GM19467 (cell line): ENCODE measurements around the gene HSD11B2.

Source experiments
- ATAC-seq: cut with Tn5 transposase; IDR thresholded peaks from one replicate; pipeline ENCODE4 v1.9.1; 2021; ENCODE audit warnings: mild to moderate bottlenecking, moderate library complexity; ENCODE audit not compliant: unreplicated experiment

The HSD11B2 gene

DNA sequence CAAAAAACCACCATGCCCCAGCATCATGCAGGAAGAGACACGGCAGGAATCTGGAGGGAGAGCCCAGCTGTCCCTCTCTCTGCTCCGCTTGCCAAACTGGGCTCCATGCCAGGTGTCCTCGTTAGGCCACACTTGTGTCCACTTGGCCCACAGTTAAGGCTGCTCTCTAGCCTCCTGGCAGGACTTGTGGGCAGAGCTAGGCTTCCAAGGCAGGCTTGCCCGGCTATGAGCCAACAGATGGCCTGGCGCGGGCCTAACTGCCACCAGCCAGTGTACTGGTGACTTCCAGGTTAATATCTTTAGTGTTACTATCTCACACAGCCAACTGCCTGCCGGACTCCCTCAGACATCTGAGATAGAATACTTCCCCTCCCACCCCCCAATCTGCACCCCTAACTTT lies 39.4 kb downstream of the HSD11B2 start:
- ATAC-seq, result no peak

DNA sequence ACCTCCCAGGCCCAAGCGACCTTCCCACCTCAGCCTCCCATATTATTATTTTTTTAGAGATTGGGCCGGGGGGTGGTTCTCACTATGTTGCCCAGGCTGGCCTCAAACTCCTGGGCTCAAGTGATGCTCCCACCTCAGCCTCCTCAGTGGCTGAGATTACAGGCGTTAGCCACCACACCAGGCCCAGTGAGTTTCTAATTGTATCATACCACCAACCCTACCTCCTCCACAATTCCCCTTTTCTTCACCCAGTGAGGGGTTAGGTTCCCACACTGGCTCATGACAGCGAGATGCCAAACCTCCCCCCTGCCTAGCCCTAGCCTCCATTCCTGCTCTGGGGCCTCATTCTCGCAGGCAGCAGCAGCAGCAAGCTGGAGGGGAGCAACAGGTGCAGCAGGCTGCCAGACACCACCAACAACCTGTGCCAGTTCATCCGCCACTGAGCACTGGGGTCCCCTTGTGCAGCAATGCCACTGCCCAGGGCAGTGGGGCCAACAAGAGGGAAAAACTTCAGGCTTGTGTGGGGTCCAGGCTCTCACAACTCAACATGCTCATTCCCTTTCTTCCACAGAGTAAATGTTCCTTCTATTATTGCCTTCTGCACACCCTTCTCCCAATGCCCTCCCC lies 41.0 kb downstream of the HSD11B2 start:
- no peak for ATAC-seq

DNA sequence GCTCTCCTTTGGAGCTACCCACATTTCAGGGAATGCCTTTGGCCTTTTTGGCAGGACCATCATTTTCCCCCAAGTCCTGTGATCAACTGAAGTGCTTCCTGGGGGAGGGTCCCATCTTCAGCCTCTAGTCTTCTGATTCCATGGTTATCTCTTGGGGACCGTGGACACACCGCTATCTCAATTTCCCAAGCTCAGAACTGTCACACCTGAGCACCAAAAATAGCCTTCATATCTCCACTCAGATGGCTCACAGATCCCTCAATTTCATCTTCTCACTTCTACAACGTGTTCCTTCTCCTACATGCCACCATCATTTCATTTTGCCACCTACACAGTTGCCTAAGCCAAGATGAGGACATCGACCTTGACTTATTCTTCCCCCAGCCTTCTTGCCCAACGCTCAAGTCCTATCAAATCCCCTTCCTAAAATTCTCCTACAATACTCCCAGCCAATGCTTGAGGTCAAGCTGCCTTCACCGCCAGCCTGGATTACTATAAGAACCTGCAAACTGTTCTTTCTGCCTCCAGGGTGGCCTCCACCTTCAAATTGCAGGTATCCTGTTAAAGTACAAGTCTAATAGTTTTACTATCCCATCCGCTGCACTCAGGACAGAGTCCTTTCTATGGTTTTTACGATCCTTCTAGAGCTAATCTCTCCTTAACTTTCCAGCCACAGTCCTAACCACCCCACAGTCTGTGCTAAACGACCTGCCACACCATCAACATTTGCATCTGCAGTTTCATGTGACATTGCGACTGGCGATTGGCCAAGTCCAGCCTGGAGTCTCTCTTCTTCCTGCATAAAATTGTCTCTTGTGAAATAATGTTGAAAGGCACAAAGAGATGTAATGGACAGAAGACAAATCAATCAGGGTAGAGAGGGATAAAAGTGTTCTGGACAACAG lies 43.9 kb downstream of the HSD11B2 start:
- ATAC-seq, result no peak

DNA sequence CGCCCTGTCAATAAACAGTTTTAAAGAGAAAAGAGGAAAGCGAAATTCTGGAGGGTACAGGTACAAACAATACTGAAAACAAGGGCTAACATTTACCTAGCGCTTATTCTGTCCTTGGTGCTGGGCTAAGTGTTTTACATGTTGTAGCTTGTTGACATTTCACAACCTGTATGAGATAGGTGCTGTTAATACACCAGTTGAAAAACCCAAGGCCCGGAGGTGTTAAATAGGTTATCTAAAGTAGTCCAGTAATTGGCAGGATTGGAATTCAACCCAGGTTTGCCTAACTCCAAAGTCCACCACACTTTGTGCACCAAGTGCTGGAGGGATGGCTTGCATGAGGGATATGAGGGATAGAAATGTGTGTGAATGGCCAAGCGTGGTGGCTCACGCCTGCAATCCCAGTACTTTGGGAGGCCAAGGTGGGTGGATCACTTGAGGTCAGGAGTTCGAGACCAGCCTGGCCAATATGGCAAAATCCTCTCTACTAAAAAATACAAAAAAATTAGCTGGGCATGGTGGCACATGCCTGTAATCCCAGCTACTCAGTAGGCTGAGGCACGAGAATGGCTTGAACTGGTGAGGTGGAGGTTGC lies 47.1 kb downstream of the HSD11B2 start:
- ATAC-seq, result no peak

DNA sequence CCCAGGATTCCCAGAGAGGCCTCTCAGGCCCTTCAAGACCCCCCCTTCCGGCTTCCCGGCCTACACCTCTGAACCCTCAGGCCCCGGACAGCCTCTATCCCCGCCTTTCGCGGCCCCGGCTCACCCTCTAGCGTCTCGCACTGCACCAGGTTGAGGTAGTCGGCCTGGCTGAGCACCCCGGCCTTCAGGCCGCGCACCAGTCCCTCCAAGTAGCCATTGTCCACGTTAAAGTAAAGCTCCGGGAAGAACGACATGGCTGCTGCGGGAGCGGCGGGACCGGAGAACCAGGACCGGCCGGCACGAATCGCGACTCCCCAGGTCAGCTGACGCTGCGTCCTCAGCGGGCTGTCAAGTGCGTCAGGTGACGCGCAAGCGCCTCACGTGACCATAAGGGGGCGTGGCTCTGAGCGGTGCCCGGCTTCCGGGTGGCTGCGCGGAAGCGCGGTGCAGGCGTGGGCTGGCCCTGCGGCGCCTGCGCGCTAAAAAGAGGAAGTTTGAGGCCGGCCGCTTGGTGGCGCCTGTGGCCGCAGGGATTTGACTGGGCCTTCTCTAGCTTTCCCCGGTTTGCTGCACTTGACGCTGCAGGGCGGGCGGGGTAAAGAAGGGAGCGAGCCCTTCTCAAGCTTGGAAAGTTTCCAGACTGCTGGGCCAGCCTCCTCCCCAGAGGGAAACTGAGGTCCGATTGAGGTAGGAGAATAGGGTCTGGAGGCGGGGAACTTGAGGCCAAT lies 50.1 kb downstream of the HSD11B2 start, which contains the start of gene ATP6V0D1:
Gene ATP6V0D1 (minus strand): TSS at position 325 of the 728 bp plus-strand sequence. CDS start 71 bp downstream, at position 254.
- ATAC-seq, result peak; percentile 84

DNA sequence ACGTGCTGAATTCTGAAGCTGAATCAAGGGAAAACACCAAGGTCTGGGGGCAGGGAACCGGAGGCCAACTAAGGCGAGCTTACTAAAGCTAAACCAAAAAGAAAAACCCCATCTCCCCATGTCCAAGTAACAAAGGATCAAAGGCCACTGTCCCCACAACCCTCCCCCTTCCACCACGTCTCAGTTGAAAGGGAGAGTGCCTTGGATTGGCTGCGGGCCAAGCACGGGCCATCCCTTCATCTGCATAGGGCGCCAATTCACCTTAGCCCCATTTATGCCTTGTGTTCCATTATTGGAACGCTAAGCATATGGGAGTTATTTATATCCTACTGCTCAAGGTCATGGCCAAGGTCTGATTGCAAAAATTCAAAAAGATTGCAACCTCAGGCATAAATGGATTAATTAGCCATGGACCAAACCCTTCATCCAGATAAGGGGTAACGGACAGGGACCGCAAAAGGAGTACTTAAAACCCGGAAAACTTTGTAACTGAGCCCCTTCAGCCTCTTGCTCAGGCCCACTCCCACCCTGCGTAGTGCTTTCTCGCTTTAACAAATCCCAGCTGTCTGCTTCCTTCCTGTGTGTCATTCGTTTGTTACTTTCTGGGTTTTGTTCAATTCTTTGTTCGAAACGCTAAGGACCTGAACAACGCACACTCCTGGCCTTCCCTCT lies 50.8 kb downstream of the HSD11B2 start:
- ATAC-seq, result peak; percentile 1

DNA sequence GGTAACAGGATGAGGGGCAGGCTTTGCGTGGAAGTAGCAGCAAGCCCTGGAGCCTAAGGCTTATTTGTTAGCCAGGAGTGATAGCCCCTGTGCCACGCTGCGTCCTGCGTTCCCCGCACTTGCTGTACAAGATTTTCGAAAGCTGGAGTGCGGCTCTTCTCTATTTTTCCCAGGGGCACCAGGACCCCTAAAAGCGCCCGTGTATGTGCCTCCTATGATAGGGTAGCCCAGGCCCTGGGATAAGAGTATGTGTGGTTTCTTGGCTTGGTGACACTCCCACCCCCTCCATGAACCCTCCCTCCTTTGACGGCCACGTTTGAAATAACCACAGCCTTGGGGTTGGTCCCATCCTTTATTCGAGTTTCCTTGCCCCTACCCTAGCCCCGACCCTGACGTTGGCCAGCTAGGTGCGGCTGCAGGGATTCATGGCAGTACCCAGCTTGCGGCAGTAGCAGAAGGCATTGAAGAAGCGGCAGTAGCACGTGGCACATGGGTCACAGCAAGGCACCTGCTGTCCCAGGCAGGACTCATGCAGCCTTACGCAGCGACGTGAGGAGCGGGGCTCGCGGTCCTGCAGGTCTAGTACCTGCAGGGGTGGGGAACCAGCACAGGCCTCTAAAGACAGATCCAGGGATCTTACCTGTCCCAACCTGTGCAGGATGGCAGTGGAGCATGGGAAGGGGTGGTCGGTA lies 51.5 kb downstream of the HSD11B2 start:
- no peak for ATAC-seq

DNA sequence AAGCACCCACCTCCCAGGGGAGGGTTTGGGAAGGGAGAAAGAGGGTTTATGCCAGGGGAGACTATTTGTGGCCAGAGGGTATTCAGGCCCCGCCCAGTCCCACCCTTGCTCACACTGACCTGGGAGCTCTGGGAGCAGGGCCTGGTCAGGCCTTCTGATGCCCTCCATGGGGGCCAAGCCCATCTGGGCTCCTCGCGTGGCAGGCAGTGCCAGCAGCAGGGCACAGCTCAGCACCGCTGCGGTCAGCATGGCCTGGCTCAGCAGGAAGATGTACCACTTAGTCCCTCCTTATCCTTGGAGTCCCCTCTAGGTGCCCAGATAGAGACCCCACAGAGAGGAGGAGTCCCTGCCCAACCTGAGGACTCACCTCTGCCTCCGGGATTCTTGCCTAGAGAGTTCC lies 52.2 kb downstream of the HSD11B2 start, which contains the start of gene AGRP:
Gene AGRP (minus strand): TSS at position 398 of the 400 bp plus-strand sequence. CDS start 149 bp downstream, at position 249.
- ATAC-seq, result no peak

DNA sequence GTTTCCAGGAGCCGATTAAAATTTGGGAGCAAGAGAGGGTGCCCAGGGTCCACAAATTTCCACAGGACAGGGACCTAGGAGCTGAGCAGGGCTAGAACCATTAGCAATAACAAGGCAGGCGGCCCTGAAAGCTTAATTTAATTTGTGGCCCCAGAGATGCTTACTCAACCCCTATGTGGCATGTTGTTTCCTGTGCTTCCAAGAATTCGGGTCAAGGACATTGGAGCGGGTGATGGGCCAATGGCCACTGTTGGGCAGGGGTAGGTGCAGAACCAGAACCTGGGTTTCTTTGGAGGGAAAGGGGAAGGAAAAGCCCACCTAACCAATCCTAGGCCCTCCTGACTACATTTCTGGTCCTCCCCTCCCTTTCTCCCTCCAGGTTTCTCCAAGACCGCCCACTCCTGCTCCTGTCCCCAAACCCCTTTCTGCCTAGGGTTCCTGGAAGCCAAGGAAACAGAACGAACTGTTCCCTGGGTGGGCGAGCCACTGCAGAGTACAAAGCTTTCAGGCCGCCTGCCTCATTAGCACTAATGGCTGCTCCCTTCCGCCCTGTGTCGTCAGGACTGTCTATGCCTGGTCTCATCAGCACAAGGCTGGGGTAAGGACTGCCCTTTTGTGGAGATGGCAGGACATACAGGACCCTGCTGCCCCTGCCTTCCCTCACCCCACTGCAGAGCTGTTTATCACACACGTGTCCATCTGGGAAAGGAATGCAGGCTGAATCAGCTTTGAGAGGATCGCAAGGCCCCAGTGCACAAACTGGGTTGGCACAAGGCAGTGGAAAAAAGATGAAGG lies 53.0 kb downstream of the HSD11B2 start:
- no peak for ATAC-seq

DNA sequence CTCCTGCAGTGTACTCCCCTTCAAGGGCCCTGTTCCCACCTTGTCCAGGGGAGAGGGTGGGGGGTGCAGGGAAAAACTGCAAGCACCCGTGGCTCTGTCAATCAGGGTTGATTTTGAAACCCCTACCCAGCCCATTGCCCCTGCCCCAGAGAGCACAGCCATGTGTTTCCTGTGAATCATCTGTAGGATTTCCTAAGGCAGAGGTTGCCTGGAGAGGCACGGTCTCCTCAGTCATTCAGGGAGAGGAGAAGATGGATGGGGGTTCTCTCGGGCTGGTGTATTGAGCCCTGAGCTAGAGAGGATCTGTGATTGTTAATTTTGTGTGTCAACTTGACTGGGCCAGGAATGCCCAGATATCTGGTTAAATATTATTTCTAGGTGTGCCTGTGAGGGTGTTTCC lies 55.9 kb downstream of the HSD11B2 start:
- ATAC-seq, result no peak
